Transverse colon (tissue), 4 donors: ENCODE measurements around the gene COG2. TPM values are rescaled to one million over a fixed set of nuclear protein-coding genes. Genes with fewer than 3 reads are reported as not detected.

ENCODE experiments used
- DNase-seq: peaks from one replicate; pipeline ENCODE4 v3.0.0-alpha.2; 2019
- H3K27ac ChIP-seq, 4 donors: fragments of 200-600 bp; sonication (generic); 2 replicates each; pipeline ENCODE4 v1.5.1; 2016 to 2018; ENCODE audit warnings: inconsistent platforms in 4 of 4
- H3K27me3 ChIP-seq: fragments of 200-600 bp; sonication (generic); 2 replicates; pipeline ENCODE4 v1.5.1; 2017; ENCODE audit warnings: inconsistent platforms
- H3K36me3 ChIP-seq, 4 donors: fragments of 200-600 bp; sonication (generic); 2 replicates each; pipeline ENCODE4 v1.5.1; 2017 to 2019; ENCODE audit warnings: inconsistent platforms in 4 of 4
- H3K4me1 ChIP-seq, 4 donors: fragments of 200-600 bp; sonication (generic); 2 replicates each; pipeline ENCODE4 v1.5.1; 2017 to 2020; ENCODE audit warnings: inconsistent platforms in 4 of 4
- H3K4me3 ChIP-seq, 4 donors: fragments of 200-600 bp; sonication (generic); 1 replicate in 1 of 4; 2 replicates in 3 of 4; pipeline versions ENCODE4 v1.5.1 to v1.6.1; 2017 to 2019; ENCODE audit warnings: inconsistent platforms in 4 of 4
- H3K9me3 ChIP-seq, 2 donors: fragments of 200-600 bp; sonication (generic); 2 replicates each; pipeline ENCODE4 v1.5.1; 2017 to 2019; ENCODE audit warnings: inconsistent platforms in 2 of 2
- EP300 ChIP-seq: sonication (generic); formaldehyde crosslinking; IDR thresholded peaks from one replicate; pipeline ENCODE4 v1.6.1; 2017; ENCODE audit warnings: antibody characterized with exemption, low read depth
- POLR2A ChIP-seq: fragments of 450-650 bp; IDR thresholded peaks from one replicate; pipeline ENCODE4 v1.6.1; 2016; ENCODE audit warnings: antibody characterized with exemption, mild to moderate bottlenecking, moderate library complexity
- POLR2AphosphoS5 ChIP-seq, 3 donors: sonication (generic); formaldehyde crosslinking; IDR thresholded peaks; one replicate each; pipeline ENCODE4 v1.6.1; 2016; ENCODE audit warnings: antibody characterized with exemption in 3 of 3
- WGBS, 2 donors: methylation state at CpG; one replicate each; pipeline ENCODE4 v1.1.5; 2018; ENCODE audit warnings: low coverage in 1 of 2; 5-methylcytosine and 5-hydroxymethylcytosine counted together
- in situ Hi-C, 4 donors: fragments of 200-750 bp; cut with MboI; loops; one replicate each; pipeline versions ENCODE4 v1.15.0 to v1.15.1; 2017; ENCODE audit warnings: low sequenced_read_pairs in 3 of 4, low pct_ligation_motif_present in 1 of 4, low pct_unique_long_range_greater_than_20kb in 1 of 4
- intact Hi-C: fragments of 100-400 bp; cut with DNase I; formaldehyde crosslinking; loops from one replicate; pipeline ENCODE4 v1.15.1; 2023; ENCODE audit warnings: low total_unique reads
- total RNA-seq, 4 donors: library from RNA; depleted of rRNA; stranded (reverse); fragments of >200 nt; gene quantifications; one replicate each; pipeline ENCODE4 v1.1.0, GENCODE V29; 2016
- TF ChIP-seq, protein P1 (sequence below), 5 experiments: fragments of 200-600 bp in 3 of 5; fragments of 450-650 bp in 2 of 5; sonication (generic) in 3 of 5; IDR thresholded peaks; 1 replicate in 2 of 5; 2 replicates in 3 of 5; pipeline ENCODE4 v1.5.1; 2016 to 2017; ENCODE audit warnings: antibody characterized with exemption in 5 of 5, inconsistent platforms in 3 of 5, mild to moderate bottlenecking in 2 of 5, moderate library complexity in 1 of 5

The COG2 gene
- total RNA-seq, 4 donors from 2014 or later = 14.3 to 43.3 (median 29.2) TPM

DNA sequence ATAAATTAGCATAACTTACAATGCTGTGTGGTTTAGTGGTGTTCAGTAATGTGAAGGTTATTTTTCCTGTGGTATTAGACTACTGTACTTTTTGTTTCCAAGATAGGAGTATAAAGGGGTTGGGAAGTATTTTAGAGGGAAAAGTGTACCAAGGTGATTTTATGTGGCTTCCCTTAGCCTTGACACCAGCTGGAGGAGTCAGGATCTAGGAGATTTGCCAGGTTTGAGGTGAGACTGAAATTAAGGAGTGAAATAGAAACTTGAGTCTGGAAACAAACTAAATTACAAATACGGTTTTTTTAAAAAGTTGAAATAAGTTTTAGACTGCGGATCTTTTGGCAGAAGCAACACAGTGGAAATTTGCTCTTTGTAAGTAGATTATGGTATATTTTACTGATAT is 32.3 kb downstream of the COG2 start:
- DNase-seq = no peak
- in situ Hi-C loops (loop anchor here in 1 of 4 donors (25.0 kb wide), 1 partner anchor 88 kb away; no protein-coding TSS in a partner anchor), intact Hi-C loops (no loop called here)
- no peaks in the 10 kb centered on the region for H3K9me3 ChIP-seq
- TF ChIP-seq POLR2AphosphoS5 (IDR thresholded peaks at IDR 0.05) = no peak
- TF ChIP-seq, protein P1, sequence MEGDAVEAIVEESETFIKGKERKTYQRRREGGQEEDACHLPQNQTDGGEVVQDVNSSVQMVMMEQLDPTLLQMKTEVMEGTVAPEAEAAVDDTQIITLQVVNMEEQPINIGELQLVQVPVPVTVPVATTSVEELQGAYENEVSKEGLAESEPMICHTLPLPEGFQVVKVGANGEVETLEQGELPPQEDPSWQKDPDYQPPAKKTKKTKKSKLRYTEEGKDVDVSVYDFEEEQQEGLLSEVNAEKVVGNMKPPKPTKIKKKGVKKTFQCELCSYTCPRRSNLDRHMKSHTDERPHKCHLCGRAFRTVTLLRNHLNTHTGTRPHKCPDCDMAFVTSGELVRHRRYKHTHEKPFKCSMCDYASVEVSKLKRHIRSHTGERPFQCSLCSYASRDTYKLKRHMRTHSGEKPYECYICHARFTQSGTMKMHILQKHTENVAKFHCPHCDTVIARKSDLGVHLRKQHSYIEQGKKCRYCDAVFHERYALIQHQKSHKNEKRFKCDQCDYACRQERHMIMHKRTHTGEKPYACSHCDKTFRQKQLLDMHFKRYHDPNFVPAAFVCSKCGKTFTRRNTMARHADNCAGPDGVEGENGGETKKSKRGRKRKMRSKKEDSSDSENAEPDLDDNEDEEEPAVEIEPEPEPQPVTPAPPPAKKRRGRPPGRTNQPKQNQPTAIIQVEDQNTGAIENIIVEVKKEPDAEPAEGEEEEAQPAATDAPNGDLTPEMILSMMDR (IDR thresholded peaks at IDR 0.05) = no peak
- no peak for TF ChIP-seq EP300
- WGBS, 2 donors = 90 to 93% methylated on average over 2 of the region's 2 CpGs
- peaks cover 0 to 51% (median 25%) of the 10 kb centered on the region in 4 donors for H3K36me3 ChIP-seq
- H3K27me3 ChIP-seq = no peaks in the 10 kb centered on the region
- H3K4me3 ChIP-seq = no peak overlapping the region
- H3K4me1 ChIP-seq = no peaks in the 10 kb centered on the region
- H3K27ac ChIP-seq = no peak overlapping the region

DNA sequence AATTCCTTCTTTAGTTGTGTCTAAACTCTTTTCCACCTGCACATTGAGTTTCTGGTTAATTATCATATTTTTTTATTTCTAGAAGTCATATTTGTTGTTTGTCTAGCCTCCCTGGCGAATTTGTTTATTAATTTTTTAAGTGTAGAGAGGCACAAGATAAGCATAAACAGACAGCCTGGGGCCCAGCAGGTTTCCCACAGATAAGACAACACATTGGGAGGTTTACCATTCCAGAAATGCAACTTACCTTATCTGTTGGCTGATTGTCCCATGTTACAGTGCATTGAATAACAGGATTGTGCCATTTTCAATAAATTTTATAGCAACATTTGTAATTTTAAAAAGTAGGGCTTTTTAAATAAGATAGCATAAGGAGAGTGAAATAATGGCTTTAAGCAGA is 34.9 kb downstream of the COG2 start:
- Histone ChIP-seq H3K9me3 (no peaks in the 10 kb centered on the region), H3K36me3 (peaks cover 0 to 59% (median 27%) of the 10 kb centered on the region in 4 donors), H3K27ac (no peak overlapping the region), H3K4me3 (no peak overlapping the region), H3K4me1 (peaks cover 0 to 6% (median 0%) of the 10 kb centered on the region in 4 donors), H3K27me3 (no peaks in the 10 kb centered on the region)
- WGBS, 2 donors = 80 to 97% methylated on average over 1 of the region's 1 CpG
- in situ Hi-C loops = no loop called here
- TF ChIP-seq POLR2A (no peak), EP300 (no peak), POLR2AphosphoS5 (IDR thresholded peaks at IDR 0.05) (no peak)
- TF ChIP-seq, protein P1 (IDR thresholded peaks at IDR 0.05) = no peak
- intact Hi-C loops = no loop called here
- DNase-seq = no peak

DNA sequence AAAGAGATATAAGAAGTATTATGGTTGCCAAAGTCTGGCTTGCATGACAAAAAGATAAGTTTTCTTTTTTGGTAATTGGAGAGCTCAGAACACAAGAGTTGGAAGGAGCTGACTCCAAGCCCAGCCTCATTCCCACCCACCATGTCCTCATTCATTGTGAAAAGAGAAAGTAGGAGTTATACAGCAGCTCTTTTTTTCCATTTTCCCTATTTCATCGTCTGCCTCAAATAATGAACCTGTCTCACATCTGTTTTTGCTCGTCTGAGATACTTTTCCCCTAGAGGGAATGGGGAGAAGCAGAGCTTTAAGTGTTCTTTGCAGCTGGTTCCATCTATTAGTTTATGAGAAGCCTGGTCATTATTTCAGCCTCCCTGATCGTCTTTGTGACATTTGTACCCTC is 36.9 kb downstream of the COG2 start:
- peaks cover 0 to 52% (median 26%) of the 10 kb centered on the region in 4 donors for H3K36me3 ChIP-seq
- 57 to 68% methylated on average over 3 of the region's 3 CpGs for WGBS, 2 donors
- TF ChIP-seq, protein P1 (IDR thresholded peaks at IDR 0.05) = no peak
- TF ChIP-seq EP300 (no peak), POLR2AphosphoS5 (IDR thresholded peaks at IDR 0.05) (no peak), POLR2A (no peak)
- H3K4me3 ChIP-seq = no peak overlapping the region
- in situ Hi-C loops (no loop called here), intact Hi-C loops (no loop called here)
- H3K27me3 ChIP-seq = no peaks in the 10 kb centered on the region
- no peak for DNase-seq
- no peaks in the 10 kb centered on the region for H3K9me3 ChIP-seq
- H3K4me1 ChIP-seq = peaks cover 0 to 6% (median 0%) of the 10 kb centered on the region in 4 donors
- H3K27ac ChIP-seq = no peak overlapping the region

DNA sequence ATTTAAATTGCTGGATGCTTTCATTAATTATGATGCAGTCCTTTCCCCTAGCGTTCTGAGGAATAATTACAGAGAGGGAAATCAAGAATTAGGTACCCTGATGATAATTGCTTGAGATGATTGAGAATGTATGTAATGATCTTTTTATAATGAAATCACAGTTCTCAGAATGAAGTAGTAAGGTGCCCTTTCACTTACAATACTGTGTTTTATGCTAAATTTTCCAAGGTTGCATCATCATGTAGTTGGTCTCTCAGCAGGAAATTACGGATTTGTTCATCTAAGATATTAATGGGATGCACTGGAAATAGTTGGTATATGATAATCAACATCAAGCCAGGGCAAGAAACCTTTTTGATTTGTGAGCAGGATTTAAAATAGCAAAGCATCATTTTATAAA is 37.5 kb downstream of the COG2 start:
- Histone ChIP-seq H3K27me3 (no peaks in the 10 kb centered on the region), H3K36me3 (peaks cover 0 to 55% (median 26%) of the 10 kb centered on the region in 4 donors), H3K27ac (no peak overlapping the region), H3K4me3 (no peak overlapping the region), H3K9me3 (no peaks in the 10 kb centered on the region), H3K4me1 (peaks cover 0 to 6% (median 0%) of the 10 kb centered on the region in 4 donors)
- intact Hi-C loops = no loop called here
- DNase-seq = no peak
- in situ Hi-C loops = no loop called here
- TF ChIP-seq, protein P1 (IDR thresholded peaks at IDR 0.05) = no peak
- TF ChIP-seq EP300 = no peak
- no peak for TF ChIP-seq POLR2AphosphoS5 (IDR thresholded peaks at IDR 0.05)
- TF ChIP-seq POLR2A = no peak
- WGBS, 2 donors = 85 to 90% methylated on average over 2 of the region's 2 CpGs
